Dendritic cell treated with granulocyte-macrophage colony-stimulating factor and Interleukin-4, amounts not matched to agents 40 ng/mL and 50 ng/mL, for 4 days (primary cell): ENCODE results near the gene C16orf92.
A peak's percentile ranks its signal among the peaks of the same experiment; 100 is the strongest.
"Not testable (repeated sequence)": the region's sequence is repeated elsewhere in the genome, so short reads cannot be mapped to it uniquely, and the experiment has no call there.

Source experiments
- H3K27ac Mint-ChIP-seq: one replicate; pipeline ENCODE4 v1.8.0; 2022; ENCODE audit warnings: mild to moderate bottlenecking, mixed read lengths
- H3K27me3 Mint-ChIP-seq: one replicate; pipeline ENCODE4 v1.8.0; 2022; ENCODE audit warnings: mild to moderate bottlenecking, mixed read lengths
- H3K36me3 Mint-ChIP-seq: one replicate; pipeline ENCODE4 v1.8.0; 2022; ENCODE audit warnings: low read depth, mixed read lengths
- H3K4me1 Mint-ChIP-seq: one replicate; pipeline ENCODE4 v1.8.0; 2022; ENCODE audit warnings: low read depth, mixed read lengths
- H3K4me3 Mint-ChIP-seq: one replicate; pipeline ENCODE4 v1.8.0; 2022; ENCODE audit warnings: mild to moderate bottlenecking, moderate library complexity, mixed read lengths
- H3K9me3 Mint-ChIP-seq: one replicate; pipeline ENCODE4 v1.8.0; 2022; ENCODE audit warnings: mixed read lengths
- intact Hi-C: fragments of 100-400 bp; cut with micrococcal nuclease; formaldehyde crosslinking; loops from one replicate; pipeline ENCODE4 v1.15.0; 2022

C16orf92 gene

DNA sequence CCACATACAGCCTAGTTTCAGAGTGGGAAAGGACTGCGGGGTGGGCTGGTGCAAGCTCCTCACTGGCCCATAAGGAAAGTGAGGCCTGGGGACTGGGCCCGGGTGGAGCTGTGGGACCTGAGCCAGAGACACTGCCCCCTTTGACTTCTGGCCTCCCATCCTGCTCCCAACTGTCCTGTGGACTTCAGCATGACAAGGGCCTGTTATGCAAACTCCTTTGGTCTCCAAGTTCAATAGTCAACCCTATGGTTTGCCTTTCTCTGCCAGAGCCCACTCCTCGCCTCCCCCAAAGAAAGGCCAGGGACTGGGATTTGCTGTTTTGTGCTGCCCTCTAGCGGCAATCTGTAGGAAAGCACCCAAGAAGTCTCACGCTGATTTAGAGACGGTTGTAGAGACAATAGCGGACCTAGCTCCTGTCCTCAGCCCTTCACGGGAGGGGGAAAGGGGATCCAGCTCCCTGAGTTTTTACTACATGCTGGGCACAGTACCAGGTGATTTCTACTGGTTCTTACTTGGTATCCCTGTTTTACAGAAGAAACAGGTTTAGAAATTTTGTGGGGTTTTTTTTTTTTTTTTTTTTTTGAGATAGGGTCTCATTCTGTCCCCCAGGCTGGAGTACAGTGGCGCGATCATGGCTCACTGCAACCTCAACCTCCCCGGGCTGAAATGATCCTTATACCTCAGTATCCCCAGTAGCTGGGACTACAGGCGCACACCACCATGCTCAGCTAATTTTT lies 9.3 kb downstream of the C16orf92 start:
- no peak overlapping the region for H3K4me3 Mint-ChIP-seq
- peaks cover 23% of the 10 kb centered on the region for H3K4me1 Mint-ChIP-seq
- H3K27ac Mint-ChIP-seq: no peak overlapping the region
- intact Hi-C loops: no loop called here
- no peaks in the 10 kb centered on the region for H3K36me3 Mint-ChIP-seq
- H3K27me3 Mint-ChIP-seq: peaks cover 88% of the 10 kb centered on the region
- no peaks in the 10 kb centered on the region for H3K9me3 Mint-ChIP-seq

GRCh38 chr16:30033270-30033669 lies 10.3 kb downstream of the C16orf92 start:
- H3K9me3 Mint-ChIP-seq: no peaks in the 10 kb centered on the region

GRCh38 chr16:30040221-30040620 lies 17.2 kb downstream of the C16orf92 start:
- intact Hi-C loops: no loop called here
- no peak overlapping the region for H3K27ac Mint-ChIP-seq
- H3K4me3 Mint-ChIP-seq: peak overlapping the region; percentile 33
- peaks cover 8% of the 10 kb centered on the region for H3K4me1 Mint-ChIP-seq
- H3K36me3 Mint-ChIP-seq: no peaks in the 10 kb centered on the region
- no peaks in the 10 kb centered on the region for H3K9me3 Mint-ChIP-seq
- H3K27me3 Mint-ChIP-seq: peaks cover 18% of the 10 kb centered on the region

More at GRCh38 chr16:30033270-30033669, 10.3 kb downstream of the C16orf92 start:
- intact Hi-C loops: no loop called here
- no peak overlapping the region for H3K4me3 Mint-ChIP-seq
- H3K4me1 Mint-ChIP-seq: peaks cover 15% of the 10 kb centered on the region
- H3K27me3 Mint-ChIP-seq: peaks cover 80% of the 10 kb centered on the region
- no peaks in the 10 kb centered on the region for H3K36me3 Mint-ChIP-seq
- H3K27ac Mint-ChIP-seq: no peak overlapping the region

- H3K27ac Mint-ChIP-seq, H3K36me3 Mint-ChIP-seq, H3K4me3 Mint-ChIP-seq, H3K4me1 Mint-ChIP-seq, intact Hi-C loops, H3K9me3 Mint-ChIP-seq: not testable (repeated sequence)
- H3K27me3 Mint-ChIP-seq: peaks cover 14% of the 10 kb centered on the region
These were observed 17.7 kb downstream of the C16orf92 start for GRCh38 chr16:30040690-30041089.

DNA sequence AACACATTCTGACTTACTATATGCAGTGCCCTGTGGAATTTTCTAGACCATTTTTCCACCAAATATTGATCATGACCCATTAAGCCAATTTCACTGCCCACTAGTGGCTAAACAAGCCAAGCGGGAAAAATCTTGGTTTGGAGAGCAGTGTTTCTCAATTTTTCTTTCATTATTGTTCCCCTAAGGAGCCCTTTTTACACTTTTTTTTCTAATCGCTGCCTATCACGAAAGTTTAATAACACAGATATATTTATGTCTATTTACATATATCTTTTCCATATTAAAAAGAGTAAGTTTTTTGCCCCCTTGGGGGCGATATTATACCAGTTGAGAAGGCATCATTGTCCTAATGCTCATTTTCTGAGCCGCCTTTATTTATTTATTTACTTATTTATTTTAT lies 18.8 kb downstream of the C16orf92 start:
- Mint-ChIP-seq H3K36me3 (no peaks in the 10 kb centered on the region), H3K27me3 (peaks cover 7% of the 10 kb centered on the region), H3K4me3 (no peak overlapping the region), H3K27ac (no peak overlapping the region), H3K9me3 (no peaks in the 10 kb centered on the region), H3K4me1 (peaks cover 6% of the 10 kb centered on the region)
- intact Hi-C loops: no loop called here

GRCh38 chr16:30046178-30046577 lies 23.2 kb downstream of the C16orf92 start:
- no peaks in the 10 kb centered on the region for H3K4me1 Mint-ChIP-seq
- H3K36me3 Mint-ChIP-seq: no peaks in the 10 kb centered on the region
- no peaks in the 10 kb centered on the region for H3K9me3 Mint-ChIP-seq
- H3K27ac Mint-ChIP-seq: no peak overlapping the region
- no peak overlapping the region for H3K4me3 Mint-ChIP-seq
- intact Hi-C loops: no loop called here
- peaks cover 3% of the 10 kb centered on the region for H3K27me3 Mint-ChIP-seq

DNA sequence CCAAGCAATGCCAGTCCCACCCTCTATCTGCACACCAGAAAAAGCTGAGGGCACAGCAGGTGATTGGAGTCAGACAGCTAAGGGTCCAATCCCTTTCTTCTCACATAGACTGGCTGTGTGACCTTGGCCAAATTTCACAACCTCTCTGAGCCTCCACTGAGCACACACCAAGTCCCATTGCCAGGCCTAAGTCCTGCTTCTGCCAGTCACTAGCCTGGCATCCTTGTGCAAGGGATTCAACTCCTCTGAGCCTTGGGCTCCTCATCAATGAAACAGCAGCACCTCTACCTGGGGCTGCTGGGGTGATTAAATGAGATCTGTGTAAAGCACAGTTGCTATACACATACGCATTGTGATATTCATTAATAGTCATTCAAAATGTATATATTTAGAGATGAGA lies 23.6 kb downstream of the C16orf92 start:
- Mint-ChIP-seq H3K4me1 (peaks cover 2% of the 10 kb centered on the region), H3K9me3 (no peaks in the 10 kb centered on the region), H3K36me3 (no peaks in the 10 kb centered on the region), H3K4me3 (no peak overlapping the region), H3K27ac (no peak overlapping the region), H3K27me3 (peaks cover 3% of the 10 kb centered on the region)
- intact Hi-C loops: no loop called here

DNA sequence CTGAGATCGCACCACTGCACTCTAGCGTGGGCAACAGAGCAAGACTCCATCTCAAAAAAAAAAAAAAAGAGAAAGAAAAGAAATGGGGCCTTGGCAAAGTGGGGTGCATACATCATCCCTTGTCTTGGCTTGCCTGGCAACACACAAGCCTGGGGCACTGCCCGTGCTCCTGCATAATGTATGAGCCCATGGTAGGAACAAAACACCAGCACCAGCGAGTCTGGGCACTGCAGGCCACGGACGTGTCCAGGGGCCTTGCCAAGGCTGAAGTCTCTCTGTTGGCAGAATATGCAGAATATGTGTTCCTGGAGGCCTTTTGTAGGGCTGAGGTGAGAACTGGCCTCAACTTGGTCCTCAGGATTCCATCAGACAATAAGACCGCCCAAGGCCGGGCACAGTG lies 26.9 kb downstream of the C16orf92 start:
- H3K9me3 Mint-ChIP-seq: no peaks in the 10 kb centered on the region
- H3K4me3 Mint-ChIP-seq: no peak overlapping the region
- H3K4me1 Mint-ChIP-seq: peaks cover 19% of the 10 kb centered on the region
- no peak overlapping the region for H3K27ac Mint-ChIP-seq
- no peaks in the 10 kb centered on the region for H3K36me3 Mint-ChIP-seq
- intact Hi-C loops: no loop called here
- no peaks in the 10 kb centered on the region for H3K27me3 Mint-ChIP-seq

DNA sequence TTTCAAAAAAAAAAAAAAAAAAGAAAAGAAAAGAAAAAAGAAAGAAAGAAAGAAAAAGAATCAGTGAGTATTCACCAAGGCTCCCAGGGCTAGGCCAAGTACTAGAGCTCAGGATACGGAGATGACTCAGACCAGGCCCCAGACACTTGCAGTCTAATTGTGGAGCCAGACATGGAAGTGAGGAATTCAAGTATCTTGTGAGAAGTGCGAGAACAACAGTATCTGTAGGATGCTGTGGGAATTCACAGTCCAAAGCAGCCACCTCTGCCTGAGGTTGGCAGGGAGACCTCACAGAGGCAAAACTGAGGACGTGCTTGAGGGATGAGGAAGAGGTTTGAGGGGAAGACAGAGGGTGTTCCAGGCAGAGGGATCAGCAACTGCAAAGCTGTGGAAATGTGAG lies 28.5 kb downstream of the C16orf92 start:
- H3K27me3 Mint-ChIP-seq: no peaks in the 10 kb centered on the region
- no peak overlapping the region for H3K4me3 Mint-ChIP-seq
- no peaks in the 10 kb centered on the region for H3K9me3 Mint-ChIP-seq
- H3K4me1 Mint-ChIP-seq: peaks cover 22% of the 10 kb centered on the region
- intact Hi-C loops: no loop called here
- H3K27ac Mint-ChIP-seq: peak overlapping the region; percentile 4
- no peaks in the 10 kb centered on the region for H3K36me3 Mint-ChIP-seq

DNA sequence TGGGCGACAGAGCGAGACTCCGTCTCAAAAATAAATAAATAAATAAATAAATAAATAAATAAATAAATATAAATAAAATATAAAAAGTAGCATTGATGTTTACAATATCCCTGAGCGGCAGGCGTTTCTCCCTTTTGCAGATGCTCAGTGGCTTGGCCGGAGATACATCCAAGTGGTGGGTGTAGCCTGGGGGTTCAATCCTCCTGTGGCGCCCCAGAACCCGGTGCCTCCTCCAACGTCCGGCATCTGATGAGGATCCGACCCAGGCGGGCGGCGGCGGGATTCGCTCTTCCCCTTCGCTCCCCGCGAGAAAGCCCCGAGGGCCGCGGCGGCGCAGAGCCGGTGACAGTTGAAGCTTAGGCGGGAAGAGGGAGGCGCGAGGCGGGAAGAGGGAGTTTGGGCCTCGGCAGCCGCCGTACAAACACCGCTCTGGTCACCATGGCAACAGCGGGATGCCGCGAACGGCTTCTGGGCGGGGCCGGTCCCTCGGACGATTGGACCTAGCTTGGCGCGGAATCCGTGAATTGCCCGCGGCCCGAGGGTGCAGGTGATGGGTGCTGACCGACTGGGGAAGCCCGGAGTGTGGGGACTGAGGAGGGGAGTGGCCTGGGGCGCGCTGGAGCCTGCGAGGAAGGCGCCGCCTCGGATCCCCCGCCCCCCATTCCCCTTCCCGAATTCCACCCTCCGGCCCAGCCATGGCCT lies 29.8 kb downstream of the C16orf92 start:
- Mint-ChIP-seq H3K36me3 (no peaks in the 10 kb centered on the region), H3K4me3 (peak overlapping the region; percentile 87), H3K27ac (peak overlapping the region; percentile 55), H3K4me1 (peaks cover 22% of the 10 kb centered on the region), H3K9me3 (no peaks in the 10 kb centered on the region), H3K27me3 (no peaks in the 10 kb centered on the region)
- intact Hi-C loops: loop anchor here (1.0 kb wide), 1 partner anchor 12 kb away; the partner anchor contains the start of gene ALDOA

DNA sequence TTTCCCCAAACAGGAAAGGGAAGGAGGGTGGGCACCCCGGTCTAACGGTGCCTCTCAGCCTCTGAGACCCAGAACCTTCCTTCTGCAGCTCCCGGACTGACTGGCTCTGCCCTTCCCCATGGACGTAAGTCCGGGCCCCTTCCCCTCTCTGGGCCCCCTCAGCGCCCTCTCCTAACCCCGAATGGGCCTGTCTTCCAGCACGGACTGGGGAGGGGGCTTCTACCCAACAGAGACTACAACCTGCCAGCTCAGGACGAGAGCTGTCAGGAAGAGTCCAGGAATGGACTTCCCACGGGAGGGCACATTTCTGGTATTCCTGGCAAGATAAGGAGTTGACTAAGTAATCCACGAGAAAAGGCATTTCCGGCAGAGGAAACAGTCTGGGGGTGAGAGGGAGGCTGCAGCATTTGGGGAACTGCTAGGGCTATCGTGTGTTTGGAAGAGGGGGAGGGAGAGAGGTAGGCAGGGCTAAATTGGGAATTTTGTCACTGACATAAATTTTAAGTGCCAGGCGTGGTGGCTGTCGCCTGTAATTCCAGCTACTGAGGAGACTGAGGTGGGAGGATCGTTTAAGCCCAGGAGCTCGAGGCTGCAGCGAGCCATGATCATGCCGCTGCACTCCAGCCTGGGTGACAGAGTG lies 30.5 kb downstream of the C16orf92 start:
- Mint-ChIP-seq H3K4me3 (peak overlapping the region; percentile 87), H3K4me1 (peaks cover 22% of the 10 kb centered on the region), H3K27me3 (no peaks in the 10 kb centered on the region), H3K36me3 (no peaks in the 10 kb centered on the region), H3K9me3 (no peaks in the 10 kb centered on the region), H3K27ac (peak overlapping the region; percentile 55)
- intact Hi-C loops: loop anchor here (1.0 kb wide), 1 partner anchor 12 kb away; the partner anchor contains the start of gene ALDOA

DNA sequence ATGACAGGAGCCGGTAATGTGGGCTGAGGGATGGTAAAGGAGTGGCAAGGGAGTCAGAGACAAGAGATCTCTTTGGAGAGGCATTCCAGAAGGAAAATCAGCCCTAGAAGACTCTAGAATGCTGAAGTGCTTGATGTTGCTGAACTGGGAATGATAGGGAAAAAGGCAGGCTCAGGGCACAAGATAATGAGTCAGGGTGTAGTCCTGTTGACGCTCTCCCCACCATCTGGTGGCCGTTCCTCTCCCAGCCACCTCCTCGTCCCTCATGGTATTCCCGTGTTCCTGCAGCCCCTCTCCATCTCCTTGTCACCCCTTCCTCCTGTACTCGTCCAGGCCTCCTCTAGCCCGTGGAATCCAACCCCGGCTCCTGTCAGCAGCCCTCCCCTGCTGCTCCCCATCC lies 31.5 kb downstream of the C16orf92 start:
- intact Hi-C loops: no loop called here
- no peaks in the 10 kb centered on the region for H3K36me3 Mint-ChIP-seq
- no peaks in the 10 kb centered on the region for H3K27me3 Mint-ChIP-seq
- H3K4me3 Mint-ChIP-seq: no peak overlapping the region
- H3K27ac Mint-ChIP-seq: no peak overlapping the region
- peaks cover 22% of the 10 kb centered on the region for H3K4me1 Mint-ChIP-seq
- no peaks in the 10 kb centered on the region for H3K9me3 Mint-ChIP-seq

- H3K4me3 Mint-ChIP-seq: no peak overlapping the region
- H3K36me3 Mint-ChIP-seq: no peaks in the 10 kb centered on the region
- intact Hi-C loops: no loop called here
- no peaks in the 10 kb centered on the region for H3K27me3 Mint-ChIP-seq
- H3K9me3 Mint-ChIP-seq: no peaks in the 10 kb centered on the region
- no peak overlapping the region for H3K27ac Mint-ChIP-seq
- peaks cover 22% of the 10 kb centered on the region for H3K4me1 Mint-ChIP-seq
These were observed 32.1 kb downstream of the C16orf92 start for GRCh38 chr16:30054959-30055553.

DNA sequence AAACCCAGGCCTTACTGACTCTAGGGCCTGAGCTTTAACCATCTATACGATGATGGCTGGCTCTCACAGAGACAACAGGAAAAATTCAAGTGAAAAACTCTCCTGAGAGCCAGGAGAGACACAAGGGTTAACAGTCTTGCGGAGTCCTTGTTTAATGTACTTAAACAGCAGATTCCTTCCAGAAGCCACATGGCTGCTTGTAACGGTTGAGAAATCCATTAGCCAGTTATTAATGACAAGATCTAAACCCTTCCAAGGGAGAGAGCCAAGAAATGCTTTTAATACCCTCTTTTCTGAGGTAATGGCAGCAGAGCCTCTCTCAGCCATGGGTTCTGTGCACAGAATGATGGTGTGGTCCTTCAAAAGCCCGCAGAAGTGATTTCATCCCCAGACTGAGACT lies 37.3 kb downstream of the C16orf92 start:
- H3K4me1 Mint-ChIP-seq: peaks cover 19% of the 10 kb centered on the region
- no peaks in the 10 kb centered on the region for H3K27me3 Mint-ChIP-seq
- H3K36me3 Mint-ChIP-seq: peaks cover 18% of the 10 kb centered on the region
- peak overlapping the region; percentile 1 for H3K27ac Mint-ChIP-seq
- no peaks in the 10 kb centered on the region for H3K9me3 Mint-ChIP-seq
- intact Hi-C loops: no loop called here
- H3K4me3 Mint-ChIP-seq: no peak overlapping the region
